IMR-90 (cell line): ENCODE results near the gene BUB1B.

Experiments used
- FOS ChIP-seq: fragments of 150-350 bp; IDR thresholded peaks from 2 replicates; pipeline ENCODE4 v1.6.1; 2016; ENCODE audit warnings: low read depth, low read length
- MAFK ChIP-seq: IDR thresholded peaks from 2 replicates; pipeline ENCODE4 v1.6.1; 2012; ENCODE audit warnings: low read depth, low read length, improper control_type of control experiment
- MXI1 ChIP-seq: IDR thresholded peaks from 2 replicates; pipeline ENCODE4 v1.6.1; 2012; ENCODE audit warnings: low read depth, mild to moderate bottlenecking, low read length, moderate library complexity, borderline replicate concordance
- POLR2A ChIP-seq: IDR thresholded peaks from 2 replicates; pipeline ENCODE4 v1.6.1; 2012; ENCODE audit warnings: mild to moderate bottlenecking, low read depth, low read length
- RAD21 ChIP-seq: IDR thresholded peaks from 2 replicates; pipeline ENCODE4 v1.6.1; 2012; ENCODE audit warnings: low read length, improper control_type of control experiment
- SMC3 ChIP-seq: fragments of 150-350 bp; IDR thresholded peaks from 2 replicates; pipeline ENCODE4 v1.6.1; 2016; ENCODE audit warnings: low read depth, mild to moderate bottlenecking, antibody characterized with exemption, low read length, moderate library complexity
- TF ChIP-seq, protein P1 (sequence below): conservative IDR thresholded peaks from 2 replicates; pipeline ENCODE4 v1.5.1; 2012; ENCODE audit warnings: mild to moderate bottlenecking, low read depth, low read length, improper control_type of control experiment

- TF ChIP-seq, protein P1, sequence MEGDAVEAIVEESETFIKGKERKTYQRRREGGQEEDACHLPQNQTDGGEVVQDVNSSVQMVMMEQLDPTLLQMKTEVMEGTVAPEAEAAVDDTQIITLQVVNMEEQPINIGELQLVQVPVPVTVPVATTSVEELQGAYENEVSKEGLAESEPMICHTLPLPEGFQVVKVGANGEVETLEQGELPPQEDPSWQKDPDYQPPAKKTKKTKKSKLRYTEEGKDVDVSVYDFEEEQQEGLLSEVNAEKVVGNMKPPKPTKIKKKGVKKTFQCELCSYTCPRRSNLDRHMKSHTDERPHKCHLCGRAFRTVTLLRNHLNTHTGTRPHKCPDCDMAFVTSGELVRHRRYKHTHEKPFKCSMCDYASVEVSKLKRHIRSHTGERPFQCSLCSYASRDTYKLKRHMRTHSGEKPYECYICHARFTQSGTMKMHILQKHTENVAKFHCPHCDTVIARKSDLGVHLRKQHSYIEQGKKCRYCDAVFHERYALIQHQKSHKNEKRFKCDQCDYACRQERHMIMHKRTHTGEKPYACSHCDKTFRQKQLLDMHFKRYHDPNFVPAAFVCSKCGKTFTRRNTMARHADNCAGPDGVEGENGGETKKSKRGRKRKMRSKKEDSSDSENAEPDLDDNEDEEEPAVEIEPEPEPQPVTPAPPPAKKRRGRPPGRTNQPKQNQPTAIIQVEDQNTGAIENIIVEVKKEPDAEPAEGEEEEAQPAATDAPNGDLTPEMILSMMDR = no peak
- TF ChIP-seq POLR2A = no peak
- no peak for TF ChIP-seq FOS
- no peak for TF ChIP-seq RAD21
- TF ChIP-seq SMC3 = no peak
- no peak for TF ChIP-seq MAFK
- no peak for TF ChIP-seq MXI1
Observed at GRCh38 chr15:40270246-40270995, 109.6 kb downstream of the BUB1B start.
